BJ (cell line): Measurements from ENCODE around the gene IL17B. TPM values are rescaled to one million over a fixed set of nuclear protein-coding genes. Genes with fewer than 3 reads are reported as not detected.

ENCODE experiments used
- CTCF ChIA-PET: fragments of 350-600 bp; formaldehyde crosslinking; extraction: SDS; loops from one replicate; lab custom pipeline; 2021; ENCODE audit warnings: antibody characterized with exemption, inconsistent platforms; lab: Yijun Ruan, JAX
- POLR2A ChIA-PET: fragments of 300-600 bp; sonication (Branson Sonifier 250); formaldehyde crosslinking; extraction: SDS; loops from one replicate; lab custom pipeline; 2021; ENCODE audit warnings: antibody characterized with exemption; lab: Charles Lee
- DNase-seq: peaks from one replicate; pipeline ENCODE4 v3.0.0-alpha.2; 2011; ENCODE audit warnings: low read depth
- H3K27me3 ChIP-seq: 2 replicates; pipeline ENCODE4 v1.6.0; 2011; ENCODE audit warnings: low read length; ENCODE audit not compliant: control insufficient read depth, insufficient read depth
- H3K36me3 ChIP-seq: 2 replicates; pipeline ENCODE4 v1.5.1; 2011; ENCODE audit warnings: low read length; ENCODE audit not compliant: control insufficient read depth, insufficient read depth
- H3K4me3 ChIP-seq: 2 replicates; pipeline ENCODE4 v1.5.1; 2011; ENCODE audit warnings: low read depth, mild to moderate bottlenecking, control low read depth, low read length
- polyA plus RNA-seq: library from polyadenylated mRNA; depleted of rRNA; stranded (reverse); fragments of >200 nt; gene quantifications from 2 replicates; pipeline ENCODE4 v1.2.3, GENCODE V29; 2011
- TF ChIP-seq, protein P1 (sequence below): IDR thresholded peaks from 2 replicates; pipeline ENCODE4 v1.5.1; 2011; ENCODE audit warnings: low read depth, mild to moderate bottlenecking, control low read depth, inconsistent platforms, low read length, moderate library complexity; ENCODE audit not compliant: insufficient read depth

IL17B gene
- polyA plus RNA-seq, 1 experiment: 0.90 TPM

DNA sequence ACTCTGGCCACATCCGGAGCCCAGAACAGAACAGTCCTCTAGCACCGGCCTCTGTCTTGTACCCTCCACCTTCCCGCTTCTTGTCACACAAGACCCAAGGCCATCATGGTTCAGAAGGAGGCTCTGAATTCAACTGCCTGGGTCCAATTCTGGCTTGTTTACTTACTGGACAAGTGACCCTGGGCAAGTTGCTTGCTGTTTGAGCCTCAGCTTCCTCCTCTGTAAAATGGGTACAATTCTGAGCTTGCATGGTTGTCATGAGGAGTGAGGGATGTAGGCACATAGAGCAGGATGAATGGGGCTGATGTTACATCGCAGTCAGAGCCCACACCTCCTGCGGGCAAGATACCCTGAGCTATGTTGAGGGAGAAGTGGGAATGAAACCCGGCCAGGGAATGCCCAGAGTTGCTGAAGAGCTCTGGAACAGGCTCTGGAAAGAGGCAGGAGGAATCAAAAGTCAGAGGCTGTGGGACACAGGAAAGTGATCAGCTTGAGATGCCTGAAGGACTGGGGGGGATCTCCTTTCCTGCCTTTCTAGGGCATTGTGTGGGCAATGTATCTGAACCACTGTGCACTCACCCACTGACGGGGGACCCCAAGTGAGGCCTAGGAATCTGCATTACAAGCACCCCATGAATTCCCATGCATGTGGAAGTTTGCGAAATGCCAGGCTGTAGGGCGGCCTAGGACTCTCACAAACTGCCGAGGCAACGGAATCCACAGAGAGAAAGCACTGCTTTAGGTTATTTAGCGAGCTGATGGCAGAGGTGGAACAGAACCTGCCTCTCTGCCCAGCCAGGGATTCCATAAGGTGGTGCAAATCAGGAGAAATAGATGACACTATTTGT is 29.4 kb upstream of the IL17B start:
- TF ChIP-seq, protein P1, sequence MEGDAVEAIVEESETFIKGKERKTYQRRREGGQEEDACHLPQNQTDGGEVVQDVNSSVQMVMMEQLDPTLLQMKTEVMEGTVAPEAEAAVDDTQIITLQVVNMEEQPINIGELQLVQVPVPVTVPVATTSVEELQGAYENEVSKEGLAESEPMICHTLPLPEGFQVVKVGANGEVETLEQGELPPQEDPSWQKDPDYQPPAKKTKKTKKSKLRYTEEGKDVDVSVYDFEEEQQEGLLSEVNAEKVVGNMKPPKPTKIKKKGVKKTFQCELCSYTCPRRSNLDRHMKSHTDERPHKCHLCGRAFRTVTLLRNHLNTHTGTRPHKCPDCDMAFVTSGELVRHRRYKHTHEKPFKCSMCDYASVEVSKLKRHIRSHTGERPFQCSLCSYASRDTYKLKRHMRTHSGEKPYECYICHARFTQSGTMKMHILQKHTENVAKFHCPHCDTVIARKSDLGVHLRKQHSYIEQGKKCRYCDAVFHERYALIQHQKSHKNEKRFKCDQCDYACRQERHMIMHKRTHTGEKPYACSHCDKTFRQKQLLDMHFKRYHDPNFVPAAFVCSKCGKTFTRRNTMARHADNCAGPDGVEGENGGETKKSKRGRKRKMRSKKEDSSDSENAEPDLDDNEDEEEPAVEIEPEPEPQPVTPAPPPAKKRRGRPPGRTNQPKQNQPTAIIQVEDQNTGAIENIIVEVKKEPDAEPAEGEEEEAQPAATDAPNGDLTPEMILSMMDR: no peak
- ChIA-PET POLR2A (interaction anchor here (0.7 to 1.1 kb wide), 2 partner anchors 12 to 25 kb away, joined by 5 to 6 read pairs; no protein-coding TSS in a partner anchor), CTCF (interaction anchor here (0.8 to 4.5 kb wide), 10 partner anchors 11 to 143 kb away, joined by 3 to 30 read pairs (median 4); no protein-coding TSS in a partner anchor)
- no peaks in the 10 kb centered on the region for H3K27me3 ChIP-seq
- H3K4me3 ChIP-seq: peak overlapping the region; percentile 87
- no peak for DNase-seq
- peaks cover 23% of the 10 kb centered on the region for H3K36me3 ChIP-seq

- H3K36me3 ChIP-seq: peaks cover 16% of the 10 kb centered on the region
- no peaks in the 10 kb centered on the region for H3K27me3 ChIP-seq
- CTCF ChIA-PET: interaction anchor here (0.7 to 4.5 kb wide), 12 partner anchors 9 to 142 kb away, joined by 3 to 30 read pairs (median 4); no protein-coding TSS in a partner anchor
- TF ChIP-seq, protein P1: no peak
- H3K4me3 ChIP-seq: peak overlapping the region; percentile 87
- no peak for DNase-seq
- POLR2A ChIA-PET: interaction anchor here (1.0 to 3.3 kb wide), 7 partner anchors 8 to 87 kb away, joined by 3 to 27 read pairs (median 5); no protein-coding TSS in a partner anchor
Measured at GRCh38 chr5:149407323-149408251, 28.5 kb upstream of the IL17B start.

DNA sequence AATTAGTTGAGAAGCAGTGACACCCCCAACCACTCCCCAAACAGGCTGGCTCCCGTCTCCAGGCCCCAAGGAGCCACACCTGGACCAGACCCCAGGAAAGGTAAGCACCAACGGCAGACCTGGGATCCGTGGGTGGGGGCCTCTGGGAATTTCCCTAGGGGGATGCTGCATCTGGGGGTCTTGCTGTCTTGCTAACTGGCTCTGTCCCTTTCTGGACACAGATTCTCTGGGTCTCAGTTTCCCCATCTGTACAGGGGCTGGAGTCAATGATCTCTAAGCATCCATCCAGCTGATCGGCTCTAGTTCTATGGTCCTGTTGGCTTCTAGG is 27.9 kb upstream of the IL17B start:
- DNase-seq: no peak
- CTCF ChIA-PET: interaction anchor here (0.9 to 4.5 kb wide), 10 partner anchors 10 to 35 kb away, joined by 3 to 30 read pairs (median 4); no protein-coding TSS in a partner anchor
- H3K4me3 ChIP-seq: peak overlapping the region; percentile 87
- H3K27me3 ChIP-seq: no peaks in the 10 kb centered on the region
- peaks cover 13% of the 10 kb centered on the region for H3K36me3 ChIP-seq
- TF ChIP-seq, protein P1: no peak
- POLR2A ChIA-PET: interaction anchor here (0.7 to 3.3 kb wide), 7 partner anchors 9 to 86 kb away, joined by 3 to 27 read pairs (median 6); no protein-coding TSS in a partner anchor

GRCh38 chr5:149406203-149406978 is 27.3 kb upstream of the IL17B start:
- peak; percentile 93 for DNase-seq
- ChIA-PET CTCF (interaction anchor here (0.7 to 4.5 kb wide), 11 partner anchors 10 to 28 kb away, joined by 3 to 30 read pairs (median 3); no protein-coding TSS in a partner anchor), POLR2A (interaction anchor here (0.7 to 3.3 kb wide), 7 partner anchors 10 to 85 kb away, joined by 3 to 27 read pairs (median 6); no protein-coding TSS in a partner anchor)
- Histone ChIP-seq H3K4me3 (peak overlapping the region; percentile 87), H3K36me3 (peaks cover 11% of the 10 kb centered on the region), H3K27me3 (no peaks in the 10 kb centered on the region)
- TF ChIP-seq, protein P1: peak; percentile 35
